Prostate gland (tissue), 2 donors: ENCODE measurements around the gene IL21R. TPM values are rescaled to one million over a fixed set of nuclear protein-coding genes. Genes with fewer than 3 reads are reported as not detected.

Source experiments
- DNase-seq: peaks from one replicate; pipeline ENCODE4 v3.0.0-alpha.2; 2019; ENCODE audit warnings: low spot score
- H3K27ac ChIP-seq, 2 donors: fragments of 200-600 bp; sonication (generic); 2 replicates each; pipeline ENCODE4 v1.5.1; 2017 to 2019
- H3K27me3 ChIP-seq: fragments of 200-600 bp; sonication (generic); replicated peaks from 2 replicates; pipeline ENCODE4 v1.5.1; 2019; ENCODE audit not compliant: insufficient read depth
- H3K36me3 ChIP-seq, 2 donors: fragments of 200-600 bp; sonication (generic); 1 replicate in 1 of 2; 2 replicates in 1 of 2; pipeline versions ENCODE4 v1.5.1 to v1.8.1; 2017 to 2019
- H3K4me1 ChIP-seq: fragments of 200-600 bp; sonication (generic); replicated peaks from 2 replicates; pipeline ENCODE4 v1.5.1; 2019
- H3K4me3 ChIP-seq, 2 donors: fragments of 200-600 bp; sonication (generic); 2 replicates each; pipeline ENCODE4 v1.5.1; 2017 to 2019
- H3K9me3 ChIP-seq: fragments of 200-600 bp; sonication (generic); 2 replicates; pipeline ENCODE4 v1.5.1; 2017
- POLR2A ChIP-seq: fragments of 450-650 bp; IDR thresholded peaks from one replicate; pipeline ENCODE4 v1.6.1; 2016; ENCODE audit warnings: antibody characterized with exemption, mild to moderate bottlenecking
- POLR2AphosphoS5 ChIP-seq: sonication (generic); formaldehyde crosslinking; IDR thresholded peaks from one replicate; pipeline ENCODE4 v1.6.1; 2017; ENCODE audit warnings: antibody characterized with exemption
- WGBS: methylation state at CpG from one replicate; pipeline ENCODE4 v1.1.5; 2018; 5-methylcytosine and 5-hydroxymethylcytosine counted together
- intact Hi-C: fragments of 100-400 bp; cut with DNase I; formaldehyde crosslinking; loops from one replicate; pipeline ENCODE4 v1.14.2; 2022
- total RNA-seq, 2 donors: library from RNA; depleted of rRNA; stranded (reverse); fragments of >200 nt; gene quantifications; one replicate each; pipeline ENCODE4 v1.1.0, GENCODE V29; 2016
- TF ChIP-seq, protein P1 (sequence below), 4 experiments: fragments of 200-600 bp in 2 of 4; fragments of 450-650 bp in 2 of 4; sonication (generic) in 2 of 4; IDR thresholded peaks; 1 replicate in 3 of 4; 2 replicates in 1 of 4; pipeline ENCODE4 v1.5.1; 2016 to 2019; ENCODE audit warnings: antibody characterized with exemption in 4 of 4, mild to moderate bottlenecking in 2 of 4, moderate library complexity in 2 of 4

Gene IL21R
- total RNA-seq, 2 donors from 2014 or later: 0.32 to 0.57 TPM

DNA sequence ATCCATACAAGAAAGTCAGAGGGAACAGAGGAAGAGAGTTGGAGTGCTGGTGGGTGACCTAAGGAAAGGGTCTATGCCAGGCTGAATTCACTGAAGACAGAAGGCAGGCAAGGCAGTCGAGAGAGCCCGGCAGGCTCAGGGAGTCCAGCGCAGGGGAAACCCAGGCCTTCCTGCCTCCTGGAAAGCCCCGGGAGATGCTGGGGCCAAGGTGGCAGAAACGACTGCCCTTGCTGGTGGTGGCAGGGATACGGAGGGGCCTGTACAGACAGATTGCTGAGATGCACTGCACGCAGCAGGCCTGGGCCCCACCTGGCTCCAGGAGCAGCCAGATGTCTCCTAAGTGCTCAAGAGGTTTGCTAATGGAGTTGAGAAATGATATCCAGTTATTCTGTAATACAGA is 87.9 kb downstream of the IL21R start:
- intact Hi-C loops: no loop called here
- no peak overlapping the region for H3K4me3 ChIP-seq
- peaks cover 34 to 43% of the 10 kb centered on the region in 2 donors for H3K36me3 ChIP-seq
- TF ChIP-seq POLR2A (no peak), POLR2AphosphoS5 (no peak)
- TF ChIP-seq, protein P1, sequence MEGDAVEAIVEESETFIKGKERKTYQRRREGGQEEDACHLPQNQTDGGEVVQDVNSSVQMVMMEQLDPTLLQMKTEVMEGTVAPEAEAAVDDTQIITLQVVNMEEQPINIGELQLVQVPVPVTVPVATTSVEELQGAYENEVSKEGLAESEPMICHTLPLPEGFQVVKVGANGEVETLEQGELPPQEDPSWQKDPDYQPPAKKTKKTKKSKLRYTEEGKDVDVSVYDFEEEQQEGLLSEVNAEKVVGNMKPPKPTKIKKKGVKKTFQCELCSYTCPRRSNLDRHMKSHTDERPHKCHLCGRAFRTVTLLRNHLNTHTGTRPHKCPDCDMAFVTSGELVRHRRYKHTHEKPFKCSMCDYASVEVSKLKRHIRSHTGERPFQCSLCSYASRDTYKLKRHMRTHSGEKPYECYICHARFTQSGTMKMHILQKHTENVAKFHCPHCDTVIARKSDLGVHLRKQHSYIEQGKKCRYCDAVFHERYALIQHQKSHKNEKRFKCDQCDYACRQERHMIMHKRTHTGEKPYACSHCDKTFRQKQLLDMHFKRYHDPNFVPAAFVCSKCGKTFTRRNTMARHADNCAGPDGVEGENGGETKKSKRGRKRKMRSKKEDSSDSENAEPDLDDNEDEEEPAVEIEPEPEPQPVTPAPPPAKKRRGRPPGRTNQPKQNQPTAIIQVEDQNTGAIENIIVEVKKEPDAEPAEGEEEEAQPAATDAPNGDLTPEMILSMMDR (IDR thresholded peaks at IDR 0.05): no peak
- no peaks in the 10 kb centered on the region for H3K27me3 ChIP-seq
- no peak overlapping the region for H3K27ac ChIP-seq
- no peaks in the 10 kb centered on the region for H3K9me3 ChIP-seq
- WGBS: 87% methylated on average over 7 of the region's 7 CpGs
- no peaks in the 10 kb centered on the region for H3K4me1 ChIP-seq
- no peak for DNase-seq

DNA sequence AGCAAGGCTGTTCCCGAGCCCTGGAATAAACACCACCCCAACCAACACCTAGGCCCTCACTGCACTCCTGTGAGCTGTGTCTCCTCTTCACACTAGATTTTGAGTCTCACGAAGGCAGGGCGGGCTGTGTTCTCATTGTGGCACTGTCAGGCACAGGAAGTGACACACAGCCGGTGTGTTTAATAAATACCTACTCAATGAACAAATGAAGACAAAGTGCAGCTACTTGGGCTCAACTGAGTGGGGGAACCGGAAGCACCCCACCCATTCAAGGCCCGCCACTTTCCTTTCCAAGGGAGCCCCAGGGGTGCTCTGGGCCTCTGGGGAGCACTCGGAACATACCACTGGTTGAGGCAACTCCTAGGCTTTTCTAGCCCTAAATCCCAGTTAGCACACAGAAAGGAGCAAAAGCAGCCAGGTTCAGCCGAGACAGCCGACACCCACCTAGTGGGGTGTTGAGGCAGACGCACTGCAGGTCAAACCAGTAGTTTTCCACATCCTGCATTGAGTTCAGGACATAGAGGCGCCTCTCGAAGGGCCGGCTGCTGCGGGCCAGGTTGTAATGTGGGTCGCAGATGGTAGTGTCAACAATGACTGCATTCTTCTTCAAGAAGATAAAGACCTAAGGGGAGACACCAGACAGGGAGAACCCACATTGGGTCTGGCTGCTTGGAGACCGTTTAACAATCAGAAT is 90.1 kb downstream of the IL21R start:
- intact Hi-C loops: no loop called here
- H3K27ac ChIP-seq: no peak overlapping the region
- H3K4me1 ChIP-seq: no peaks in the 10 kb centered on the region
- no peak overlapping the region for H3K4me3 ChIP-seq
- 75% methylated on average over 16 of the region's 16 CpGs for WGBS
- no peaks in the 10 kb centered on the region for H3K9me3 ChIP-seq
- H3K36me3 ChIP-seq: peaks cover 32 to 38% of the 10 kb centered on the region in 2 donors
- H3K27me3 ChIP-seq: no peaks in the 10 kb centered on the region
- no peak for TF ChIP-seq POLR2AphosphoS5
- TF ChIP-seq, protein P1 (IDR thresholded peaks at IDR 0.05): no peak
- no peak for TF ChIP-seq POLR2A
- no peak for DNase-seq

DNA sequence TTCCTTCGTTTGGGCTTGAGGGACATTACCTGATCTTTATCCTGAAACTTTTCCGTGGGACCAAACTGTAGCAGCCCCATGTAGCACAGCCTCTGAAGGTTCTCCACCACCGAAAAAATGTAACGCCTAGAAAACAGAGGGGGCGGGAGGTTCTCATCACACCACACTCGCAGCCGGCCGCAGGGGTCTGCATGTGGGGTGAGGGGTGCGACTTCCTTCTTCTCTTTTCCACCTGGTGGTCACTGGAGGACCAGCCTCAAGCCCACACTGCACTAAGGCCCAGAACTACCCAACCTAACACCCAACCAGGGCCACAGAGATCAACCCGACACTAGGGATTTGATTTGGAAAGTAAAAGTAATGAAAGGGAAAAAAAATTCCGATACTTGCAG is 90.6 kb downstream of the IL21R start:
- WGBS: 74% methylated on average over 11 of the region's 11 CpGs
- H3K4me3 ChIP-seq: no peak overlapping the region
- H3K36me3 ChIP-seq: peaks cover 36 to 38% of the 10 kb centered on the region in 2 donors
- H3K27ac ChIP-seq: no peak overlapping the region
- no peaks in the 10 kb centered on the region for H3K9me3 ChIP-seq
- DNase-seq: no peak
- intact Hi-C loops: no loop called here
- H3K4me1 ChIP-seq: no peaks in the 10 kb centered on the region
- no peak for TF ChIP-seq POLR2A
- no peaks in the 10 kb centered on the region for H3K27me3 ChIP-seq

DNA sequence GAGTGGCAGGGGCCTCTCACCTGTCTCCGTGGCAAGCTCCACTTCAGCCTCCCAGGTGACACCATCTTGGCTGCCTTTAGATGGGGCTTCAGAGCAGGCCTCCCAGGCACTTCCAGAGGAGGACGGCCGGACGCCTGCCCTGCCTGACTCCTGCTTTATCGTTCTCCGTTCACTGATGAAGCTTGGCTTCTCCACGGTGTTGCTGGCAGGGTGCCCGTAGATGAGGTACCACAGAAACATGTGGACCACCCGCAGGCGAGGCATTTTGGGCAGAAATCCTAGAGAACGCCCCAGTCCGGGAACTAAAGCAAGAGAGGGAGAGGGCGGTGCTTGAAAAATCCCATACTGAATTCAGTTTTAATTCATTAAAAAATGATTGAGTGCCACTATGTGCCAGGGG is 93.2 kb downstream of the IL21R start:
- H3K9me3 ChIP-seq: no peaks in the 10 kb centered on the region
- no peaks in the 10 kb centered on the region for H3K4me1 ChIP-seq
- no peak for TF ChIP-seq POLR2A
- DNase-seq: no peak
- H3K4me3 ChIP-seq: no peak overlapping the region
- intact Hi-C loops: no loop called here
- no peak overlapping the region for H3K27ac ChIP-seq
- H3K27me3 ChIP-seq: no peaks in the 10 kb centered on the region
- H3K36me3 ChIP-seq: peaks cover 19 to 39% of the 10 kb centered on the region in 2 donors
- WGBS: 71% methylated on average over 13 of the region's 13 CpGs

DNA sequence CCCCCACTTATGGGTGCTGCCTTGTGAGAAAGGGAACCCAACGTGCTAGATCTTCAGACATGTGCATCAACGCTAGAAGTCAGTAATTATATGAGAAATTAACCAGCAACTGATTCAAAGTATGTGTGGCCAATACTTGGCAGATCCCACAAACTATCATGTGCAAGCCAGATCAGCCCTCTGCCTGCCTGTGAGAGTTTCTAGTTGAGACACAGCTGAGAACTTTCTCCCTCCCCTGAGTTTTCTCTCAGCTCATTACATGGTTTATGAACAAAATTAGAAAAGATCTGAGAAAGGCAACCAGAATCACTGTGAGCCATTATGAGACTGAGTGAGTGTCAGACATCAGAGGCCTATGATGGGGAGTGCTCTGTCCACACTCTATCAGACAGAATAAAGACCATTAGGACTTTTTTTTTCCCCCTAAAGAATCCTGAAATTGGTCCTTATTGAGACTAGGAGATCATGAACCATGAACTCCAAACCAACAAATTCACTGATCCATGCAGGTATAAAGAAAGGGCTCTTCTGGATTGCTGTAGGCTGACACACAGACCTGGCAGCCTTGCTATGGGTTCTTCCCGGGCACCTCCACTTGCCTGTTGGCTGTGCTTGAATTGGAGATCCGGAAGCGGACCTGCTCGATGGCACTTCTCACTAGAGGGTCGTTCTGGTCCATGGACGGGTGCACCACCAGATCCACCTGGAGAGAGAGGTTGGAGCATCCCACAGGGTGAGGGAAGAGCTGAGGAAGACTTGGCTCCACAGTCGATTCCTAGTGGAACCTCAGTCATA is 96.3 kb downstream of the IL21R start:
- H3K36me3 ChIP-seq: peaks cover 18 to 55% of the 10 kb centered on the region in 2 donors
- no peaks in the 10 kb centered on the region for H3K9me3 ChIP-seq
- no peaks in the 10 kb centered on the region for H3K4me1 ChIP-seq
- intact Hi-C loops: no loop called here
- TF ChIP-seq POLR2AphosphoS5 (no peak), POLR2A (no peak)
- TF ChIP-seq, protein P1 (IDR thresholded peaks at IDR 0.05): no peak
- H3K27ac ChIP-seq: peak overlapping the region in 1 of 2 donors; percentile 52
- H3K4me3 ChIP-seq: no peak overlapping the region
- WGBS: 89% methylated on average over 9 of the region's 9 CpGs
- no peak for DNase-seq
- no peaks in the 10 kb centered on the region for H3K27me3 ChIP-seq
